ENCODE data around the gene DHRS2.

DNA sequence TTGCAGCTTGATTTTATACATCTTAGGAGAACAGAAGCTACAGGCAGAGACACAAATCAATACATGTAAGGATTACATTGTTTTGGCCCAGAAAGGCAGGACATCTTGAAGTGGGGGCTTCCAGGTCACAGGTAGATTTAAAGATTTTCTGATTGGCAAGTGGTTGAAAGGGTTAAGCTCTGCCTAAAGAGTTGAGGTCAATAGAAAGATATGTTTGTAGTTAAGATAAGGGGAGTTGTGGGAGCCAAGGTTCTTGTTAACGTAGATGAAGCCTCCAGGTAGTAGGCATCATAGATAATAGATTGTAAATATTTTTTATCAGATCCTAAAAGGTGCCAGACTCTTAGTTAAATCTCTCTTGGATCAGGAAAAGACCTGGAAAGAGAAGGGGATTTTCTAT lies 5.5 kb upstream of the DHRS2 start:
- no peak for TF ChIP-seq POLR2AphosphoS5 (IDR thresholded peaks at IDR 0.05; ENCODE audit: low read depth, low read length)
- no peak for TF ChIP-seq TAF1 (IDR thresholded peaks at IDR 0.05; ENCODE audit: low read depth, low read length)
- no peak for TF ChIP-seq POLR2A (IDR thresholded peaks at IDR 0.05; ENCODE audit: low read depth, low read length)
- no peak for TF ChIP-seq SPI1 (IDR thresholded peaks at IDR 0.05; ENCODE audit: low read depth, low read length)
